Dermis blood vessel endothelial cell (primary cell): ENCODE results near the gene SESN2. TPM values are rescaled to one million over a fixed set of nuclear protein-coding genes. Genes with fewer than 3 reads are reported as not detected.

Source experiments
- DNase-seq: peaks from one replicate; pipeline ENCODE4 v3.0.0; 2010
- total RNA-seq: library from RNA; depleted of rRNA; stranded (reverse); fragments of >200 nt; gene quantifications from 2 replicates; pipeline ENCODE4 v1.2.3, GENCODE V29; 2014

The SESN2 gene, protein sequence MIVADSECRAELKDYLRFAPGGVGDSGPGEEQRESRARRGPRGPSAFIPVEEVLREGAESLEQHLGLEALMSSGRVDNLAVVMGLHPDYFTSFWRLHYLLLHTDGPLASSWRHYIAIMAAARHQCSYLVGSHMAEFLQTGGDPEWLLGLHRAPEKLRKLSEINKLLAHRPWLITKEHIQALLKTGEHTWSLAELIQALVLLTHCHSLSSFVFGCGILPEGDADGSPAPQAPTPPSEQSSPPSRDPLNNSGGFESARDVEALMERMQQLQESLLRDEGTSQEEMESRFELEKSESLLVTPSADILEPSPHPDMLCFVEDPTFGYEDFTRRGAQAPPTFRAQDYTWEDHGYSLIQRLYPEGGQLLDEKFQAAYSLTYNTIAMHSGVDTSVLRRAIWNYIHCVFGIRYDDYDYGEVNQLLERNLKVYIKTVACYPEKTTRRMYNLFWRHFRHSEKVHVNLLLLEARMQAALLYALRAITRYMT
- 9.9 and 14.3 TPM in 2 replicates for total RNA-seq

DNA sequence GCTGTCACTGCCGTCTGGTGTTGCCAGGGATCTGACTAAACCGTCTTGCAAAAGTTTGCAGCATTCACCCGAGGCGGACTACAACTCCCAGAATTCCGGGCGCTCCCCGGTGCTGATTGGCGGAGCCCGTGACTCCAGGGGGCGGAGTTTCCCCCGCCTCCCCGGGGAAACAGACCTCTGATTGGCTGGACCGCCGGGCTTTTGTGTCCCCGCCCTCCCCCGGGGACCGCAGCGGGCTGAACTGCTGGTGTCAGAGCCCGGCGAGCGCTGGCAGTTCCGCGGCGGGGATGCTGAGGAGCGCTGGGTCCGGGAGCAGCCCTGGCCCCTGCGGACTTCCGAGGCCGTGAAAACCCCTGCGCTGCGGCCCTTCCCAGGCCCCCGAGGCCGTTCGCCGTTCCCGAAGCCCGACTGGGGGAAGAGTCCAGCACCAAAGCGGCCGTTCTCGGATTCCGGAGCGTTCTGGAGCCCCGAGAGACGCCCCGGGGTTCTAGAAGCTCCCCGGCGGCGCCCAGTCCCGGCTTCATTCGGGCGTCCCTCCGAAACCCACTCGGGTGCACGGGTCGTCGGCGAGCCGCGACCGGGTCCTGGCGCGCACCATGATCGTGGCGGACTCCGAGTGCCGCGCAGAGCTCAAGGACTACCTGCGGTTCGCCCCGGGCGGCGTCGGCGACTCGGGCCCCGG, at the start of gene SESN2:
TSS of gene SESN2 (plus strand) at position 267 of the 682 bp plus-strand sequence. CDS start at position 597, 330 bp downstream.
- DNase-seq: peak; percentile 98

- DNase-seq: no peak
Measured at GRCh38 chr1:28209700-28210099, 49.6 kb upstream of the SESN2 start.

DNA sequence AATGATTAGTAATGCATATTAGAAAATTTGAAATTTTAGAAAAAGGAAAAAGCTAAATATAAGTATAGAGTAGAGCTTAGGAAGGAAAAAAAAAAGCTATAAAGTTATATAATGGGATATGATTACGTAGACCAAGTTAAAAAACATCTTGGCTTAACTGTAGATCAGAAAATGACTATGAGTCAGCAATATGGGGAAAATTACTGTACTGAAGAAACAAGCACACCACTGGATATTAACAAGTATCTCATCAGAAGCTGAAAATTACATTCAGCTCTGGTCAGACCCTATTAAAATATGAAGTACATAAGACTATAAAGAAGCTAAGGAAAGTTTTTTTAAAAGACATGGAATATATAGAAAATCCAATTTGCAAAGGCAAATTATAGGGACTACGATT, 46.0 kb upstream of the SESN2 start:
- no peak for DNase-seq

- no peak for DNase-seq
Measured at GRCh38 chr1:28229089-28229488, 30.2 kb upstream of the SESN2 start.

GRCh38 chr1:28229996-28230395, 29.3 kb upstream of the SESN2 start:
- no peak for DNase-seq

DNA sequence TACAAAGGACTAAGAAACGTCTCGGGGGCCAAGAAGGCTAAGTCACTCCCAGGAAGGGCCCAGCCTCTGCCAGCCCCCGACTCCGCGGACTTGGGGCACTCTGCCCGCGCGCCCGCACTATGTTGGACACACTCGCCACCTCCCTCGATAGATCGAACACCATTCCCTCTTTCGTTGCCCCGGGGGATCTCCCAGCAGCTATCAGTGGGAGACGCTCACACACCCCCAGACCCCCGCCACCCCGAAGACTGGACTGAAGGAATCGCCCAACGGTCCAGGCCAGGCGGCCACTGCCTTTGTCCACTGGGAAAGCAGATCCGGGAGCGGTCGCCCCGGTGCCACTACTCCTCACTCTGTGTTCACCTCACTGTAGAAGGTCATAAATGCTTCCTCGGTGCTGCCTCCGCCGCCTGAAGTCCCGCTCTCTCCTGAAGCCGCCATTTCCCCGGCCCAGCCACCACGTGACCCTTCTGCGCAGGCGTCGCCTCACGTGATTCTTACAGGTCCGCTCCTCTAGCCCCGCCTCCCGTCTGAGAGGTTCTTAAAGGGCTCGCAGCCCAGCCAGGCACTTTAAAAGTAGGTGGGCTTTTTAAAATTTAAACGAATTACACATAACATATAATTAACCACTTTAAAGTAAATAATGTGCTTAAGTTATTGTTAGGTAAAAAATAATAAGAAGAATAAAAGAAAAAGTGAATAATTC, 26.6 kb upstream of the SESN2 start, which contains the start of gene DNAJC8:
TSS of gene DNAJC8 (minus strand) at position 472 of the 706 bp plus-strand sequence. CDS start at position 441, 31 bp downstream.
- DNase-seq: peak; percentile 96

- no peak for DNase-seq
Measured at GRCh38 chr1:28233264-28233606, 26.1 kb upstream of the SESN2 start.

- peak; percentile 99 for DNase-seq
Measured at GRCh38 chr1:28235755-28236655, 23.3 kb upstream of the SESN2 start, which contains the start of gene ATP5IF1. TSS of gene ATP5IF1 (plus strand) at chr1:28236124. CDS start at chr1:28236184, 60 bp downstream.

GRCh38 chr1:28236656-28237322, 22.5 kb upstream of the SESN2 start:
- peak; percentile 12 for DNase-seq

- no peak for DNase-seq
Measured at GRCh38 chr1:28239004-28239403, 20.3 kb upstream of the SESN2 start.

- DNase-seq: no peak
Measured at GRCh38 chr1:28240024-28240423, 19.3 kb upstream of the SESN2 start.

- no peak for DNase-seq
Measured at GRCh38 chr1:28241638-28242241, 17.6 kb upstream of the SESN2 start.

DNA sequence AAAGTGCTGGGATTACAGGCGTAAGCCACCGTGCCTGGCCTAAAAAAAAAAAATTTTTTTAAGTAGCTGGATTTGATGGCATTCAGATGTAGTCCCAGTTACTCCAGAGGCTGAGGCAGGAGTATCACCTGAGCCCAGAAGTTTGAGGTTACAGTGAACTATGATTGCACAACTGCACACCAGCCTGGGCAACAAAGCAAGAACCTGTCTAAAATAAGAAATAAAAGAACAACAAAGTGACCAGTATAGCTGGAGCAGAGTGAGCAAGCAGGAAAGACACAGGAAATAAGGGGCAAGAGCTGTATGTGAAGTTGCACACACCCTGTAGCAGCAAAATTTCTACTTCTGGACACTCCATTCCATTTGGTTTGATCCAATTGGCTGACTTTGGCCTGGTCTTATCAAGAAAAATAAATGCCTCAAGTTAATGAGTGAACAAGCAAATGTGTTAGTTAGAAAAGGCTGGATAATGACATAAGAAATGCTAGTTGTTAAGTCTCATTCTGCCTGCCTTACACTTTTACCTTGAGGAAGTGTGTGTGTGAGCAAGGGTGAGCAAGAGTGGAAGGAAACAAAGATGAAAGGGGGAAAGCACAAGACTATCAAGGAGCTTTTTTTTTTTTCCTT, 15.5 kb upstream of the SESN2 start:
- peak; percentile 26 for DNase-seq

DNA sequence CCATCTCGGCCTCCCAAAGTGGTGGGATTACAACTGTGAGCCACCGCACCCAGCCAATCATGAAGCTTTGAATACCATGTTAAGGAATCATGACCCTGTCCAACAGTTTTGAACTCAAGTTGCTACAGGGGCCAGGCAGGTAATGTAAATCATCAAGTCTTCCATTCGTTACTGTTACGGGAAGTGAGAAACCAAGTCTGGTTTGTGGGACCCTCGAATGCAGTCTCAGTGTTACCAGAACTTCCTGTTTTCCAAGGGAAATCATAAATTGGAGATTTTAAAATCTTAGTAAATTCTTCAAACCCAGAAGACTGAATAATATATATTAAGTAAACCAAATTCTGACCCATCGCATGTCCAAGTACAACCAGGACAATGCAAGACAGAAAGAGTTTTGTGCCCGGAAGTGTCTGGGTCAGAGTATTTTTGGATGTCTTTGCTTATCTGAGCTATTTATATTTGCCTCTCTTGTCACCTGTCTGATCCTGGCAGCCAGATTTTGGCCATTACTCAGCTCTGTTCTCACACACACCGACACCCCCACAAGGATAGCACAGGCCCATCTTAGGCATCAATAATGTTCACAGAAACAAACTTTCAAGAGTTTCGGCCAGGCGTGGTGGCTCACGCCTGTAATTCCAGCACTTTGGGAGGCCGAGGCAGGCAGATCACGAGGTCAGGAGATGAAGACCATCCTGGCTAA, 14.6 kb upstream of the SESN2 start:
- no peak for DNase-seq

GRCh38 chr1:28246427-28246832, 12.9 kb upstream of the SESN2 start:
- DNase-seq: peak; percentile 43

GRCh38 chr1:28247612-28248272, 11.6 kb upstream of the SESN2 start:
- no peak for DNase-seq

DNA sequence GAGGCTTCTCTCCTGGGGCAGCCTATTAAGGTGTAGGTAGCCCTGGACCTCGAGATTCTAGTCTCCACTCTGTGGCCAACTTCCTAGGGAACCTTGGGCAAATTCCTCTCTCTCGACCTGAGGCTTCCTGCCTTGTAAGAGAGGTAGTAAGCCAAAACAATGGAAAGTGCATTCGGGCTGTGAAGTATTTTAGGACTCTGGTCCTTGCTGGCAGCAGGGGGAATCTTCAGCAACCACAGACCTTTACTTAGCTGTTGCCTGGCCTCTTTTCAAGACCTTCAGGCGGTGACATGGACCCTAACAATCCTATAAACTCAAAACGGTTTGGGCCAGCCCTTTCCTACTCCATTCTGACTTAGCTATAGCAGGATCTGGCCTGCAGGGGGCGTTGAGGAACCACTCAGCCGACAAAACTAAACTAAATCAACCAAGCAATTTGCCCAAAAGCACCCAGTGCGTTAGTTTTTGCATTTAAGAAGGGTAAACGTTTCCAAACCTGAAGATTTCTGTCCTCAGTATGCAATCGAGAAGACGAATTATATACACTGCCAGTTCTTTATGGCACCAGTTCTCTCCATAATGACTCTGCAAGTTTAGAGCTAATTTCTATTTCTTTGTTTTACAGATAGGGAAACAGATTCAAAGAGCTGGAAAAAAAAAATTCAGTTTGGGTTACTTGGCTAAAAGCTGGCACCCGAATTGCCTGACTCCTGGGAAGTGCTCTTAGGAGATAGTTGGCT, 10.9 kb upstream of the SESN2 start:
- peak; percentile 87 for DNase-seq
